ENCODE data around the gene PANX1.

PANX1 gene

DNA sequence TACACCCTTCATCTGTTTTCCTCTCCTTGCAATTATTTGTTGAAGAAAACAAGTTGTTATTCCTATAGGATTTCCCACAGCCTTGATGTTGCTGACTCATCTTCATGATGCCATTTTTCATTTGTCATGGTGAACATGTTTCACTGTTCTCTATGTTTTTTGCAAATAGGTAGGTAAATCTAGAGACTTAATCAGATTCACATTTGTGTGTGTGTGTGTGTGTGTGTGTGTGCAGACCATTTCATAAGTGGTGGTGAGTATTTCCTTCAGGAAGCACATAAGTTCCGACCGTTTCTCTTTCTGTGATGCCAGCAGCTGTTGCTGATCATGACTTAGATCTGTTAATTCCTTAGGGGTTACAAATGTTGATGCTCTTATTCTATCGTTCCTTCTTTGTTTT, 95.4 kb downstream of the PANX1 start:
- DNase-seq (ENCODE audit: insufficient read length): no peak
- FAIRE-seq: no peak
- TF ChIP-seq TAF1 (IDR thresholded peaks at IDR 0.05; ENCODE audit: borderline replicate concordance, low read depth, low read length) (no peak), POLR2A (IDR thresholded peaks at IDR 0.05; ENCODE audit: low read depth, low read length) (no peak), POLR2AphosphoS5 (IDR thresholded peaks at IDR 0.05; ENCODE audit: low read depth, low read length) (no peak)
